DOHH2 (cell line): ENCODE measurements around the gene SMARCB1.

Experiments used
- EZH2phosphoT487 ChIP-seq: fragments of 200-600 bp; sonication (generic); IDR thresholded peaks from 2 replicates; pipeline ENCODE4 v1.6.1; 2017; ENCODE audit warnings: borderline replicate concordance, mild to moderate bottlenecking, antibody characterized with exemption, low read length, moderate library complexity, mixed read lengths
- TF ChIP-seq, protein P1 (sequence below): fragments of 200-600 bp; sonication (generic); IDR thresholded peaks from one replicate; pipeline ENCODE4 v1.5.1; 2014; ENCODE audit warnings: antibody characterized with exemption, mild to moderate bottlenecking, low read depth, low read length; ENCODE audit not compliant: poor library complexity, severe bottlenecking

DNA sequence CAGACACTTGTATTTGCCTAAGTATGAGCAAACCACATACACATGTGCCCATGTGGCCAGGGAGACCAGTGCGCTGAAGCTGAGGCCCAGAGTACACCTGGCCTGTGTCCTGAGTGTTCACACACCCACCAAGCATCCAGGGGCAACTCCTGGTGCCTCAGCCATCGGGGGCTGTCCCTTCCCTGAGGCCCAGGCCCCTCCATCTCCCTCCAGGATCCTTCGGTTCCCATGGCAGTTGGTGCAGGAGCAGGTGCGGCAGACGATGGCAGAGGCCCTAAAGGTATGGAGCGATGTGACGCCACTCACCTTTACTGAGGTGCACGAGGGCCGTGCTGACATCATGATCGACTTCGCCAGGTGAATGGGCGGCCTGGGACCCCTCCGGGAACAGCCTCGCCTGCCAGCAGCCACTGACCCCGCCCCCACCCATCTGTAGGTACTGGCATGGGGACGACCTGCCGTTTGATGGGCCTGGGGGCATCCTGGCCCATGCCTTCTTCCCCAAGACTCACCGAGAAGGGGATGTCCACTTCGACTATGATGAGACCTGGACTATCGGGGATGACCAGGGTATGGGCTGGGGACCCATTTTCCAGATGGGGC, 6.5 kb upstream of the SMARCB1 start:
- TF ChIP-seq, protein P1, sequence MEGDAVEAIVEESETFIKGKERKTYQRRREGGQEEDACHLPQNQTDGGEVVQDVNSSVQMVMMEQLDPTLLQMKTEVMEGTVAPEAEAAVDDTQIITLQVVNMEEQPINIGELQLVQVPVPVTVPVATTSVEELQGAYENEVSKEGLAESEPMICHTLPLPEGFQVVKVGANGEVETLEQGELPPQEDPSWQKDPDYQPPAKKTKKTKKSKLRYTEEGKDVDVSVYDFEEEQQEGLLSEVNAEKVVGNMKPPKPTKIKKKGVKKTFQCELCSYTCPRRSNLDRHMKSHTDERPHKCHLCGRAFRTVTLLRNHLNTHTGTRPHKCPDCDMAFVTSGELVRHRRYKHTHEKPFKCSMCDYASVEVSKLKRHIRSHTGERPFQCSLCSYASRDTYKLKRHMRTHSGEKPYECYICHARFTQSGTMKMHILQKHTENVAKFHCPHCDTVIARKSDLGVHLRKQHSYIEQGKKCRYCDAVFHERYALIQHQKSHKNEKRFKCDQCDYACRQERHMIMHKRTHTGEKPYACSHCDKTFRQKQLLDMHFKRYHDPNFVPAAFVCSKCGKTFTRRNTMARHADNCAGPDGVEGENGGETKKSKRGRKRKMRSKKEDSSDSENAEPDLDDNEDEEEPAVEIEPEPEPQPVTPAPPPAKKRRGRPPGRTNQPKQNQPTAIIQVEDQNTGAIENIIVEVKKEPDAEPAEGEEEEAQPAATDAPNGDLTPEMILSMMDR, result no peak
- no peak for TF ChIP-seq EZH2phosphoT487
